ENCODE measurements around the gene SLC19A1.

DNA sequence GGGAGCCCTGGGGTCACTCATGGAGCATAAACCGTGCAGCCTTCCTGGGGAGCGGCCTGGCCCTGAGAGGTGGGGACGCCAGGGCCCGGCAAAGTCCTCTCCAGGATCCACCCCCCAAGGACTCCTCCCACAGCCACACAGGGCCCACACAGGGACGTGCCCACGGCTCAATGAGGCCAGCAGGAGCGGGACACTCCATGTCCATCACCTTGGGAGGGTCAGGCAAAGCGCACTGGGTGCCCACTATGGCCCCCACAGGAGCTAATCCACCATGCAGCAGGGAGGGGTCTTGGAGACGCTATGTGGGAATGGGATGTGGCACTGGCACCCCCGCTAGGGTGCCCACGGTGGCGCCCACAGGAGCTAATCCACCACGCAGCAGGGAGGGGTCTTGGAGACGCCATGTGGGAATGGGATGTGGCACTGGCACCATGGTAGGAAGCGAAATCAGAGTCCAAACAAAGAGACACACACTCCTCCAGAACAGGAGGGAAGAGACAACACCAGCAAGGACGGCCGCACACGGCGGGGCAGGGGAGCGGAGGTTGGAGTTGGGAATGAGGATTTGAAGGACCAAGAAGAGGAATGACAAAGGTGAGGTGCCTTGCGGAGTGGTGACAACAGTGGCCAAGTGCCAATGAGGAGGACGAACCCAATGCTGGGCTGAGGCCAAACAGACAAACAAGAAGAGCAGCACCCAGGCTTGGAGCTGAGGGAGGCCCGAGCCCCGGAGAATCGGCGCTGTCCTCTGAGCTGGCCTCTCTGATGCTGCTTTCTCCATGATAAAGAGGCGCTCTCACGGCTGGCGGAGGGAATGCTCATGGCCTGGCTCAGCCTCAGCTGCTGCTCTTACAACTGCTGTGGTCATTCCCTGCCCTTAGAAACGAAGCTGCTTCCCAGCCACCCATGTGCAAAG is 18.1 kb upstream of the SLC19A1 start:
- TF ChIP-seq POLR2A (IDR thresholded peaks at IDR 0.05; ENCODE audit: low read depth, low read length) (no peak), POLR2AphosphoS5 (IDR thresholded peaks at IDR 0.05; ENCODE audit: low read depth, low read length) (no peak)
